ENCODE data around the gene PNPT1. TPM values are rescaled to one million over a fixed set of nuclear protein-coding genes. Genes with fewer than 3 reads are reported as not detected.

Gene PNPT1
- total and polyA plus RNA-seq, 9 of the 15 experiments (the other 6 are each of a cell fraction or from before 2014, with no cell fraction given), result 46.5 to 104 (median 62.7) TPM

DNA sequence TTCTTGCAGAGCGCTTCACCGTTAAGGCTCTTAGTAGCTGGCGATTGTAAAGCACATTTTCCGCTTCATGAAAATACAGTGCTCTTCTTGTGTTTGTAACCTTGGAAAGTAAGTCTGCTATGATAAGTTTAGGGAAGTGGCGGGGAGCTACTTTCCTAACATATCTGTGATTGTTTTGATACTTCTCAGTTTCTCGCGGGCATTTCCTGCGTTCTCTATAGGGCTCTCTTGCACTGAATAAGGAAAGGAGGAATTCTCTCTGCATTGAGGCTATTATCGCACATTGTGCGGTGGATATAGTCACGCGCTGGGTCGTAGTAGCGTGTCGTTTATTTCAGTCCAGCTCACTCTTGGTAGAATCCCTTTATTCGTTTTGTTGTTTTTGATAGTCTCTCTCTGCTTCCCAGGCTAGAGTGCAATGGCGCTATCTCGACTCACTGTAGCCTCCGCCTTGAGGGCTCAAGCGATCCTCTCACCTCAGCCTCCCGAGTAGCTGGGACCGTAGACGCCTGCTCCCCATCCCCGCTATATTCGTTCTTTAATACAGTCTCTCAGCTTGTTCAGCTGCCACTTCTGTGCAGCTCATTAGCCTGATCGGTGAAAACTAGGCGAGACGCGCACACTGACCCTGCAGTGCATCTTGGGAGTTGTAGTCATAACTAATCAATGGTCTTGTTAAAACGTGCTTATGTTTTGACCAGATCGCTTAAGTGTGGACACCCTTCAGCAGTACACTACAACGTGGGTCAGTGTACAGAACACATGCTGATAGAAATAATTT, 75.2 kb downstream of the PNPT1 start (continued):
- TF ChIP-seq, protein P1, sequence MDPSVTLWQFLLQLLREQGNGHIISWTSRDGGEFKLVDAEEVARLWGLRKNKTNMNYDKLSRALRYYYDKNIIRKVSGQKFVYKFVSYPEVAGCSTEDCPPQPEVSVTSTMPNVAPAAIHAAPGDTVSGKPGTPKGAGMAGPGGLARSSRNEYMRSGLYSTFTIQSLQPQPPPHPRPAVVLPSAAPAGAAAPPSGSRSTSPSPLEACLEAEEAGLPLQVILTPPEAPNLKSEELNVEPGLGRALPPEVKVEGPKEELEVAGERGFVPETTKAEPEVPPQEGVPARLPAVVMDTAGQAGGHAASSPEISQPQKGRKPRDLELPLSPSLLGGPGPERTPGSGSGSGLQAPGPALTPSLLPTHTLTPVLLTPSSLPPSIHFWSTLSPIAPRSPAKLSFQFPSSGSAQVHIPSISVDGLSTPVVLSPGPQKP (CRISPR knock-in tag; IDR thresholded peaks at IDR 0.05), result no peak
- TF ChIP-seq, protein P2, sequence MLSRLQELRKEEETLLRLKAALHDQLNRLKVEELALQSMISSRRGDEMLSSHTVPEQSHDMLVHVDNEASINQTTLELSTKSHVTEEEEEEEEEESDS (CRISPR knock-in tag; IDR thresholded peaks at IDR 0.05), result no peak
- TF ChIP-seq ZBTB17 (CRISPR knock-in tag; IDR thresholded peaks at IDR 0.05) (peak; percentile 82), SP1 (CRISPR knock-in tag; IDR thresholded peaks at IDR 0.05) (no peak), ZNF764 (CRISPR knock-in tag; IDR thresholded peaks at IDR 0.05; ENCODE audit: low read depth) (no peak), EWSR1 (IDR thresholded peaks at IDR 0.05; ENCODE audit: borderline replicate concordance, low read depth, partially characterized antibody) (no peak), HMGN3 (IDR thresholded peaks at IDR 0.05; ENCODE audit: borderline replicate concordance, extremely low read depth, insufficient read length, low read depth, low read length) (no peak), KAT7 (CRISPR knock-in tag; IDR thresholded peaks at IDR 0.05; ENCODE audit: borderline replicate concordance) (peak; percentile 15; the same call in 1 of the 2 replicates), HNRNPH1 (optimal IDR thresholded peaks at IDR 0.05; ENCODE audit: low read depth, low read length) (no peak), MXI1 (IDR thresholded peaks at IDR 0.05; ENCODE audit: low read depth, low read length) (peak; percentile 90)
- TF ChIP-seq, protein P3, sequence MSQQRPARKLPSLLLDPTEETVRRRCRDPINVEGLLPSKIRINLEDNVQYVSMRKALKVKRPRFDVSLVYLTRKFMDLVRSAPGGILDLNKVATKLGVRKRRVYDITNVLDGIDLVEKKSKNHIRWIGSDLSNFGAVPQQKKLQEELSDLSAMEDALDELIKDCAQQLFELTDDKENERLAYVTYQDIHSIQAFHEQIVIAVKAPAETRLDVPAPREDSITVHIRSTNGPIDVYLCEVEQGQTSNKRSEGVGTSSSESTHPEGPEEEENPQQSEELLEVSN (IDR thresholded peaks at IDR 0.05; ENCODE audit: borderline replicate concordance in 1 of 2, extremely low read depth in 1 of 2, insufficient read depth in 1 of 2, insufficient read length in 1 of 2, low read depth in 1 of 2, low read length in 1 of 2, poor library complexity in 1 of 2, severe bottlenecking in 1 of 2), result no peak
- TF ChIP-seq, protein P4, sequence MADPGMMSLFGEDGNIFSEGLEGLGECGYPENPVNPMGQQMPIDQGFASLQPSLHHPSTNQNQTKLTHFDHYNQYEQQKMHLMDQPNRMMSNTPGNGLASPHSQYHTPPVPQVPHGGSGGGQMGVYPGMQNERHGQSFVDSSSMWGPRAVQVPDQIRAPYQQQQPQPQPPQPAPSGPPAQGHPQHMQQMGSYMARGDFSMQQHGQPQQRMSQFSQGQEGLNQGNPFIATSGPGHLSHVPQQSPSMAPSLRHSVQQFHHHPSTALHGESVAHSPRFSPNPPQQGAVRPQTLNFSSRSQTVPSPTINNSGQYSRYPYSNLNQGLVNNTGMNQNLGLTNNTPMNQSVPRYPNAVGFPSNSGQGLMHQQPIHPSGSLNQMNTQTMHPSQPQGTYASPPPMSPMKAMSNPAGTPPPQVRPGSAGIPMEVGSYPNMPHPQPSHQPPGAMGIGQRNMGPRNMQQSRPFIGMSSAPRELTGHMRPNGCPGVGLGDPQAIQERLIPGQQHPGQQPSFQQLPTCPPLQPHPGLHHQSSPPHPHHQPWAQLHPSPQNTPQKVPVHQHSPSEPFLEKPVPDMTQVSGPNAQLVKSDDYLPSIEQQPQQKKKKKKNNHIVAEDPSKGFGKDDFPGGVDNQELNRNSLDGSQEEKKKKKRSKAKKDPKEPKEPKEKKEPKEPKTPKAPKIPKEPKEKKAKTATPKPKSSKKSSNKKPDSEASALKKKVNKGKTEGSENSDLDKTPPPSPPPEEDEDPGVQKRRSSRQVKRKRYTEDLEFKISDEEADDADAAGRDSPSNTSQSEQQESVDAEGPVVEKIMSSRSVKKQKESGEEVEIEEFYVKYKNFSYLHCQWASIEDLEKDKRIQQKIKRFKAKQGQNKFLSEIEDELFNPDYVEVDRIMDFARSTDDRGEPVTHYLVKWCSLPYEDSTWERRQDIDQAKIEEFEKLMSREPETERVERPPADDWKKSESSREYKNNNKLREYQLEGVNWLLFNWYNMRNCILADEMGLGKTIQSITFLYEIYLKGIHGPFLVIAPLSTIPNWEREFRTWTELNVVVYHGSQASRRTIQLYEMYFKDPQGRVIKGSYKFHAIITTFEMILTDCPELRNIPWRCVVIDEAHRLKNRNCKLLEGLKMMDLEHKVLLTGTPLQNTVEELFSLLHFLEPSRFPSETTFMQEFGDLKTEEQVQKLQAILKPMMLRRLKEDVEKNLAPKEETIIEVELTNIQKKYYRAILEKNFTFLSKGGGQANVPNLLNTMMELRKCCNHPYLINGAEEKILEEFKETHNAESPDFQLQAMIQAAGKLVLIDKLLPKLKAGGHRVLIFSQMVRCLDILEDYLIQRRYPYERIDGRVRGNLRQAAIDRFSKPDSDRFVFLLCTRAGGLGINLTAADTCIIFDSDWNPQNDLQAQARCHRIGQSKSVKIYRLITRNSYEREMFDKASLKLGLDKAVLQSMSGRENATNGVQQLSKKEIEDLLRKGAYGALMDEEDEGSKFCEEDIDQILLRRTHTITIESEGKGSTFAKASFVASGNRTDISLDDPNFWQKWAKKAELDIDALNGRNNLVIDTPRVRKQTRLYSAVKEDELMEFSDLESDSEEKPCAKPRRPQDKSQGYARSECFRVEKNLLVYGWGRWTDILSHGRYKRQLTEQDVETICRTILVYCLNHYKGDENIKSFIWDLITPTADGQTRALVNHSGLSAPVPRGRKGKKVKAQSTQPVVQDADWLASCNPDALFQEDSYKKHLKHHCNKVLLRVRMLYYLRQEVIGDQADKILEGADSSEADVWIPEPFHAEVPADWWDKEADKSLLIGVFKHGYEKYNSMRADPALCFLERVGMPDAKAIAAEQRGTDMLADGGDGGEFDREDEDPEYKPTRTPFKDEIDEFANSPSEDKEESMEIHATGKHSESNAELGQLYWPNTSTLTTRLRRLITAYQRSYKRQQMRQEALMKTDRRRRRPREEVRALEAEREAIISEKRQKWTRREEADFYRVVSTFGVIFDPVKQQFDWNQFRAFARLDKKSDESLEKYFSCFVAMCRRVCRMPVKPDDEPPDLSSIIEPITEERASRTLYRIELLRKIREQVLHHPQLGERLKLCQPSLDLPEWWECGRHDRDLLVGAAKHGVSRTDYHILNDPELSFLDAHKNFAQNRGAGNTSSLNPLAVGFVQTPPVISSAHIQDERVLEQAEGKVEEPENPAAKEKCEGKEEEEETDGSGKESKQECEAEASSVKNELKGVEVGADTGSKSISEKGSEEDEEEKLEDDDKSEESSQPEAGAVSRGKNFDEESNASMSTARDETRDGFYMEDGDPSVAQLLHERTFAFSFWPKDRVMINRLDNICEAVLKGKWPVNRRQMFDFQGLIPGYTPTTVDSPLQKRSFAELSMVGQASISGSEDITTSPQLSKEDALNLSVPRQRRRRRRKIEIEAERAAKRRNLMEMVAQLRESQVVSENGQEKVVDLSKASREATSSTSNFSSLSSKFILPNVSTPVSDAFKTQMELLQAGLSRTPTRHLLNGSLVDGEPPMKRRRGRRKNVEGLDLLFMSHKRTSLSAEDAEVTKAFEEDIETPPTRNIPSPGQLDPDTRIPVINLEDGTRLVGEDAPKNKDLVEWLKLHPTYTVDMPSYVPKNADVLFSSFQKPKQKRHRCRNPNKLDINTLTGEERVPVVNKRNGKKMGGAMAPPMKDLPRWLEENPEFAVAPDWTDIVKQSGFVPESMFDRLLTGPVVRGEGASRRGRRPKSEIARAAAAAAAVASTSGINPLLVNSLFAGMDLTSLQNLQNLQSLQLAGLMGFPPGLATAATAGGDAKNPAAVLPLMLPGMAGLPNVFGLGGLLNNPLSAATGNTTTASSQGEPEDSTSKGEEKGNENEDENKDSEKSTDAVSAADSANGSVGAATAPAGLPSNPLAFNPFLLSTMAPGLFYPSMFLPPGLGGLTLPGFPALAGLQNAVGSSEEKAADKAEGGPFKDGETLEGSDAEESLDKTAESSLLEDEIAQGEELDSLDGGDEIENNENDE (IDR thresholded peaks at IDR 0.05; ENCODE audit: low read depth, low read length), result no peak

Data from K562 (cell line).